Activated CD4-positive, alpha-beta memory T cell treated with anti-CD3 and anti-CD28 coated beads, Interleukin-2, amount 10 ng/mL, durations not matched to agents 7 days and 5 days (primary cell): ENCODE measurements around the gene VPREB3. TPM values are rescaled to one million over a fixed set of nuclear protein-coding genes. Genes with fewer than 3 reads are reported as not detected.
A peak's percentile ranks its signal among the peaks of the same experiment; 100 is the strongest.

Source experiments
- CTCF ChIA-PET: fragments of 350-600 bp; sonication (Branson Sonifier 250); formaldehyde crosslinking; loops from one replicate; lab custom pipeline; 2021; ENCODE audit warnings: antibody characterized with exemption, inconsistent platforms; lab: Charles Lee
- POLR2A ChIA-PET: fragments of 350-600 bp; sonication (Branson Sonifier 250); formaldehyde crosslinking; loops from one replicate; lab custom pipeline; 2021; ENCODE audit warnings: antibody characterized with exemption; lab: Charles Lee
- DNase-seq: peaks from one replicate; pipeline ENCODE4 v3.0.0-alpha.2; 2020
- H3K27ac Mint-ChIP-seq: one replicate; pipeline ENCODE4 v1.8.0; 2021; ENCODE audit warnings: mild to moderate bottlenecking, mixed read lengths
- H3K27me3 Mint-ChIP-seq: one replicate; pipeline ENCODE4 v1.8.0; 2021; ENCODE audit warnings: mixed read lengths
- H3K36me3 Mint-ChIP-seq: one replicate; pipeline ENCODE4 v1.8.0; 2021; ENCODE audit warnings: low read depth, mixed read lengths
- H3K4me1 Mint-ChIP-seq: one replicate; pipeline ENCODE4 v1.8.0; 2021; ENCODE audit warnings: mixed read lengths
- H3K4me3 Mint-ChIP-seq: one replicate; pipeline ENCODE4 v1.8.0; 2021; ENCODE audit warnings: mild to moderate bottlenecking, mixed read lengths
- H3K9me3 Mint-ChIP-seq: one replicate; pipeline ENCODE4 v1.8.0; 2021; ENCODE audit warnings: mixed read lengths
- total RNA-seq, 2 experiments: library from RNA; stranded (reverse); gene quantifications; one replicate each; pipeline ENCODE4 v1.2.3, GENCODE V29; 2021

The VPREB3 gene
- total RNA-seq, 2 experiments from 2014 or later, result not detected

DNA sequence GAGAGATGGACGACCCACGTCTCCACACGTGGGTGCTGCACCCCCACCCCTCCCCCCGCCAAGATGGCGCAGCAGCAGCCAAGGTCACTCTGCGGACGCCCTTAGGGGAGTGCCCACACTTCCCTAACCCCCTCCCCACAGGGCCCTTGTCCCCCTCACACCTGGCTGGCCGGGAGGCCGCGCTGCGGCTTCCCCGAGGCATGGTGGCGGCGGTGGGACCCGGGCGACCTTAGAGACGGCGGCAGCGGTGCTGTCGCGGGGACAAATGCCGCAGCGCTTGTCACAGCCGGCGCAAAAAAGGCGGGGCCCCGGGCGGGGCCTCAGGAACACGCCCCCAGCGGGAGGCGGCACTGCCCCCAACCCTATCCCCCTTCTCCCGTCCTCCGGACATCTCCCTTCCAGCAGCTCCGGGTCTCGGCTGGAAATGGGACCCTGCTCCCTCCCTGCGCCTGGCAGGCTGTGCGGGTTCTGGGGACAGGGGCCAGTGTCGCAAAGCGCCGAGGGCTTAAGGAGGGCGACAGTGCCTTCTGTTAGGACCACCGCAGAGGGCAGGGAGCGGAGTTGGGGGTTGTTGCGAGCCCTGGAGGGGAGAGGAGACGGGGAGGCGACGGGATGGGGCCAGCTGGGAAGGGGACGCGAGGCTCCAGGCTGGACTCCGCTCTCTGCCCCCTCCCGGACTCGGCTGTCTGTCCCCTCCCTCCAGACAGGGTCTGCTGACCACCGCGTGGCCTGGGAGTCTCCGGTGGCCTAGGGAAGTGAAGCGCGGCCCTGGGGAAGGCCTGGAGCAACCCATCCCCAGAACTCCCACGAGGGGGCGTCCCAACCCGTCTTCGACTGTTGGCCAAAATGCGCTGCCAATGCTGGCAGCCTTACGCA, 13.7 kb upstream of the VPREB3 start, which contains the start of gene CHCHD10:
CHCHD10 (minus strand) TSS at position 300 of the 876 bp plus-strand sequence; CDS start at position 202, 98 bp downstream.
- ChIA-PET CTCF (interaction anchor here (0.7 to 3.3 kb wide), 6 partner anchors 20 to 126 kb away, joined by 3 to 13 read pairs (median 4); partner anchors contain the start of genes MIF and SLC2A11), POLR2A (interaction anchor here (0.6 to 2.8 kb wide), 15 partner anchors 10 to 142 kb away, joined by 3 to 18 read pairs (median 4); partner anchors contain the start of genes MIF, SLC2A11 and ZNF70)
- Mint-ChIP-seq H3K27me3 (no peaks in the 10 kb centered on the region), H3K27ac (peak within 1 kb of the TSS; percentile 54), H3K36me3 (peaks cover 4% of the 10 kb centered on the region), H3K9me3 (no peaks in the 10 kb centered on the region), H3K4me3 (peak within 1 kb of the TSS; percentile 75), H3K4me1 (peaks cover 51% of the 10 kb centered on the region)
- peak; percentile 82 for DNase-seq

DNA sequence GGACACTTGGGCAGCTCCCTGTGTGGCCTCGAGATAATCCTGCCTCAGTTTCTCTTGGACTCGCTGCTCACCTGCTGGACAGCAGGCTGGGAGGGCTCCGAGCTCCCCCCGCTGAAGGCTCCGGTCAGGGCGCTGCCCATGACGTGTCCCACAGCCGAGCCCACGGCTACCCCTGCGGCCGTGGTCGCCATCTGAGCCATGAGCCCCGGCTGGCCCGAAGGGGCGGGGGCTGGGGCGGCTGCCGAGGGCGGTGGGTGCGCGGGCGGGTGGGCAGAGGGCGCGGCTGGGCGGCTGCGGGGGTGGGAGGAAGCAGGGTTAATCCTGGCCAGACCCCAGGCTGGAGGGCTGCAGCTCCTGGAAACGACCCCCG, 13.1 kb upstream of the VPREB3 start:
- H3K4me1 Mint-ChIP-seq, result peaks cover 55% of the 10 kb centered on the region
- no peaks in the 10 kb centered on the region for H3K27me3 Mint-ChIP-seq
- CTCF ChIA-PET, result interaction anchor here (0.8 to 3.3 kb wide), 3 partner anchors 49 to 84 kb away, joined by 3 to 13 read pairs (median 6); no protein-coding TSS in a partner anchor
- no peaks in the 10 kb centered on the region for H3K9me3 Mint-ChIP-seq
- peak overlapping the region; percentile 54 for H3K27ac Mint-ChIP-seq
- POLR2A ChIA-PET, result interaction anchor here (0.6 to 2.8 kb wide), 14 partner anchors 9 to 143 kb away, joined by 3 to 18 read pairs (median 4); partner anchors contain the start of genes MIF, SLC2A11 and ZNF70
- peaks cover 4% of the 10 kb centered on the region for H3K36me3 Mint-ChIP-seq
- DNase-seq, result no peak
- H3K4me3 Mint-ChIP-seq, result peak overlapping the region; percentile 75

DNA sequence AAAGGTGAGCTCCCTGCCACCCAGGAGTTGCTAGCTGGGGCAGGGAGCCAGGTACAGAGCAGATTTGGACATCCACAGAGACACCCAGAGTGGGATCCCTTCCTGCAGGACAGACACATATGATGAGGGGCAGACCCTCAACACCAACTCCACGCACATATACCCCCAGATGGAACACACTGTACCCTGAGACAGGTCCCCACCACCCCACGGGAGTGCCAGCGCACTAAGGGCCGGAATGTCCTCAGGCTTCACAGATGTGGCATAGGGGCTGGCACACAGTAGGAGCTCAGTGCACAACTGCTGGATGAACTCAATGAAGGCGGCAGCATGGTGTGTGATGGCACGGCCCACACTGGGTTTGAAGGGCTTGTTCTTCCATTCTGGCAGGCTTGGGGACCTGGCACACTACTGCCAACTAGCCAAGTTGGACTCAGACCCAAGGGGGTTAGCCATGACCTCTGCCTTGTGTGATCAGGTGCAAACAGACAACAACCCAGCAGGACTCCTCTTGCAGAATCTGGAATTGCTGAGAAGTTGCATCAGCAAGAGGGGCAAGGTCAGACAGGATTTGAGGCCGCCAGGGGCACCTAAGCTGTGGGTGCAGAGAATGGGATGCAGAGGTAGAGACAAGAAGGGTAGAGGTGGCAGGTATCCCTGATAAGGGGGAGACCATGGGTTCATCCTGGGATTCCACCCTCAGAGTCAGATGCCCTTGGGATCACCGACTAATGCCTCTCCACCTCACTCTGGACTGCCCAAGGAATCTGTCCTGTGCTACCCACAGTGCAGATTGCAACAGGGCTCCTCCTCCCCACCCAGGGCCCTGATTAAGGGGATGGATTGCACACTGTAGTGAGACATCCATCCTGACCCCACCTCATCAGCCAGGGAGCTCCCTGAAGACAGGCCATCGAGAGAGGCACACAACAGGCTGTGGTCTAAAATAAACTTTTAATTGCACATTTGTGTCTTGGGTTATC, 11.0 kb upstream of the VPREB3 start:
- Mint-ChIP-seq H3K36me3 (peaks cover 4% of the 10 kb centered on the region), H3K4me3 (peak overlapping the region; percentile 6), H3K9me3 (no peaks in the 10 kb centered on the region), H3K27me3 (peaks cover 1% of the 10 kb centered on the region), H3K4me1 (peaks cover 45% of the 10 kb centered on the region), H3K27ac (peak overlapping the region; percentile 14)
- CTCF ChIA-PET, result interaction anchor here (0.7 to 1.1 kb wide), 2 partner anchors 73 to 85 kb away, joined by 3 to 5 read pairs; no protein-coding TSS in a partner anchor
- POLR2A ChIA-PET, result interaction anchor here (1.1 to 2.7 kb wide), 2 partner anchors 10 to 80 kb away, joined by 4 to 11 read pairs; no protein-coding TSS in a partner anchor
- DNase-seq, result no peak

DNA sequence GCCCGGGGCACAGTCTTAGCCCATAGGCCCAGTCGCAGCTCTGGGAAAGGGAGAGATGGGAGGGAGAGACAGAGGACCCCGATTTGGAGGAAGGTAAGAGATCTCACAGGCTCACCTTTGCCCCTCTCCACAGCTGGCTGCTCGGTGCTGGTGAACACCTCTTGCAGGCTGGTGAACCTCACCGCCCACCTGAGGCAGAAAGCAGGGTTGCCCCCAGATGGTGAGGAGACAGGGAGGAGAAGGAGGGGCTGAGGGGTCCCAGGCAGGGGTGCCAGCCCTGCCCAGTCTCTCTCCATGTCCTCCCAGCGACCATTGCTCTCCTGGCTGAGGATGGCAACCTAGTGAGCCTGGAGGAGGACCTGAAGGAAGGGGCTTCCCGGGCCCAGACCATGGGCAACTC, 9.7 kb upstream of the VPREB3 start:
- H3K27me3 Mint-ChIP-seq, result peaks cover 1% of the 10 kb centered on the region
- no peak overlapping the region for H3K27ac Mint-ChIP-seq
- ChIA-PET CTCF (no interaction called here), POLR2A (interaction anchor here (0.9 kb wide), 1 partner anchor 13 kb away, joined by 3 read pairs; the partner anchor contains the start of gene ZNF70)
- H3K4me3 Mint-ChIP-seq, result peak overlapping the region; percentile 36
- H3K36me3 Mint-ChIP-seq, result peaks cover 4% of the 10 kb centered on the region
- DNase-seq, result no peak
- peaks cover 44% of the 10 kb centered on the region for H3K4me1 Mint-ChIP-seq
- no peaks in the 10 kb centered on the region for H3K9me3 Mint-ChIP-seq

DNA sequence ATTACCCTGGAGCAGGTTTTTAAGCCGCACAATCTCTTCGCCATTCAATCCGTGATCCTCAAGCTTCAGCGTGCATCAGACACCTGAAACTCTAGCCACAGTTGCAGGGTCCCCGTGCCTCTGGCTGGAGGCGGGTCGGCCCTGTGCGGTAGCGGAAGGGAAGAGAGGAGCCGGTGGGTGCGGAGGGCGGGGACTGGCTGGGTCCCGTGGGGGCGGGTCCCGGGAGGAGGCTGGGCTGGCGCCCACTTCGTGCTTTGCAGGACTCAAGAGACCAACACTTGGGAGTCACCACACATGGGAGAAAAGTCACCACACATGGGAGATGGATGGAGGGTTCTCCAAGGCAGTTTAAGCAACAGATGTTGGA, 9.3 kb upstream of the VPREB3 start:
- Mint-ChIP-seq H3K4me3 (peak overlapping the region; percentile 36), H3K27ac (peak overlapping the region; percentile 21)
- CTCF ChIA-PET, result no interaction called here

DNA sequence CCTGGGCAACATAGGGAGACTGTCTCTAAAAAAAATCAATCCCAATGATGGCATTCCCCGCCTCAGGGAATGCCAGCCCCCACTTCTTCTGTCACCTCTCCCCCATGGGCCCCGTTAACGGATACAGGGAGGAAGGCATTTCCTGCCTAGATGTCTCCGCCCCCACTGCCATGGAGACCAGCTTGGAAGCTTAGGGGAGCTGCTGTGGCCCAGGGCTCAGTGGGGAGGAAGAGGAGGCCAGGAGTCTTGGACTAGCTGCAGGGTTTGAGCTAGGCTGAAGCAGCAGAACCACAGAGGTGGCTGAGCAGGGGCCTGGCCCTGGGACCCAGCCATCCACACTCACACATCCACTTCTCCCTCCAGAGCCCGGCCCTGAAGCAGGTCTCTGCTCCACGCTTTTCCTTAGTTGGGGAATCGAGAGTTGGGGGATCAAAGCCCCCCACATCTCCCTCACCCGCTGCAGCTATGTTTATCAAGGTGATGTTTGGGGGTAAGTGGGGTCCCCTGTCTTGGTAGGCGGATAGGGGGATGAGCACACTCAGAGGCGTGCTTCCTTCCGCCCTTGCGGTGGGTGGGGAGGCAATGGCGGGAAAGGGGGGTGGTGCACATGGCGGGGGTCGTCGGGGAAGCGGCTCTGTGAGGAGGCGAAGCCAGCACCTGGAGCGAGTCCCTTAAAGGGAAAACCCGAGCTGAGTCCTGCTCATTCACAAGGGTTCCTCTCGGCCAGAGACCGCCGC, 8.8 kb upstream of the VPREB3 start, which contains the start of gene C22orf15:
C22orf15 (plus strand) TSS at position 149 of the 737 bp plus-strand sequence; CDS start at position 466, 317 bp downstream.
- peak within 1 kb of the TSS; percentile 21 for H3K27ac Mint-ChIP-seq
- H3K4me1 Mint-ChIP-seq, result peaks cover 43% of the 10 kb centered on the region
- peaks cover 4% of the 10 kb centered on the region for H3K36me3 Mint-ChIP-seq
- no peak for DNase-seq
- H3K9me3 Mint-ChIP-seq, result no peaks in the 10 kb centered on the region
- peaks cover 1% of the 10 kb centered on the region for H3K27me3 Mint-ChIP-seq
- peak within 1 kb of the TSS; percentile 36 for H3K4me3 Mint-ChIP-seq
- ChIA-PET POLR2A (interaction anchor here (0.9 kb wide), 1 partner anchor 12 kb away, joined by 3 read pairs; the partner anchor contains the start of gene ZNF70), CTCF (no interaction called here)

More for the DNA sequence above, 9.3 kb upstream of the VPREB3 start:
- Mint-ChIP-seq H3K27me3 (peaks cover 1% of the 10 kb centered on the region), H3K36me3 (peaks cover 4% of the 10 kb centered on the region), H3K4me1 (peaks cover 44% of the 10 kb centered on the region), H3K9me3 (no peaks in the 10 kb centered on the region)
- DNase-seq, result peak; percentile 43
- POLR2A ChIA-PET, result interaction anchor here (0.9 kb wide), 1 partner anchor 12 kb away, joined by 3 read pairs; the partner anchor contains the start of gene ZNF70

DNA sequence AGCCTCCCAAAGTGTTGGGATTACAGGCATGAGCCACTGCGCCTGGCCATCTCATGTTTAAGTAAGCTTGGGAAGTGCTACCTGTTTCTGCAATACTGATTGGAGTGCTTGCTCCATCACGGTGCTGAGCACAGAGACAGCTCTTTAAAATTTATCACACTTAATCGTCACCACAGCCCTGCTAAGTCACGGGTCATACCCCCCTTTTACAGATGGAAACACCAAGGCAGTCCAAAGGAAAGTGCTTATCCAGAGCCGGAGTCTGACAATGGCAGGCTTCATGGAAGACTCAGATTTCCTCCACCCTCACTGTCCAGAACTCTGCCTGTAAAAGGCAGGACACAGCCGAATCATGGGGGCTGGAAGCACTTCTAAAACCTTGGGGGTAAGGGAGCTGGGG, 5.8 kb upstream of the VPREB3 start:
- no peaks in the 10 kb centered on the region for H3K9me3 Mint-ChIP-seq

DNA sequence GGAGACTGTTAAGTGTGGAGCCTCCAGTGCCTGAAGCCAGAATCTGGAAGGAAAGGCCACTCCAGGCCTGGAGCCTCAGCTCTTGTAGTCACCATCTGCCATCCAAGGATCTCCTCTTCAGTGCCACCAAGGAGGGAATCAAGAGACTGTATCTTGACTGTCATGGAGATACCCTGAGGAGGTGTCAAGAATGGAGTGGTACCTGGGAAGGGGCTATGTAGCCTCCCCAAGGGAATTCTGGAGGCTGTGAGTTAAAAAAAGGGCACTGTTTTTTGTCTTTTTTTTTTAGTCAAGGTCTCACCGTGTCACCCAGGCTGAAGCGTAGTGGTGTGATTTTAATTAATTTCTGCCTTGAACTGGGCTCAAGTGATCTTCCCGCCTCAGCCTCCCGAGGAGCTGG, 5.3 kb upstream of the VPREB3 start:
- DNase-seq, result no peak
- H3K4me3 Mint-ChIP-seq, result no peak overlapping the region
- H3K27me3 Mint-ChIP-seq, result peaks cover 3% of the 10 kb centered on the region
- H3K27ac Mint-ChIP-seq, result no peak overlapping the region
- H3K4me1 Mint-ChIP-seq, result peaks cover 22% of the 10 kb centered on the region
- H3K36me3 Mint-ChIP-seq, result no peaks in the 10 kb centered on the region
- ChIA-PET CTCF (no interaction called here), POLR2A (no interaction called here)
- H3K9me3 Mint-ChIP-seq, result no peaks in the 10 kb centered on the region

More for the DNA sequence above, 5.8 kb upstream of the VPREB3 start:
- POLR2A ChIA-PET, result no interaction called here
- Mint-ChIP-seq H3K4me3 (no peak overlapping the region), H3K36me3 (peaks cover 4% of the 10 kb centered on the region), H3K27ac (no peak overlapping the region), H3K4me1 (peaks cover 27% of the 10 kb centered on the region), H3K27me3 (peaks cover 3% of the 10 kb centered on the region)
- CTCF ChIA-PET, result no interaction called here
- no peak for DNase-seq

DNA sequence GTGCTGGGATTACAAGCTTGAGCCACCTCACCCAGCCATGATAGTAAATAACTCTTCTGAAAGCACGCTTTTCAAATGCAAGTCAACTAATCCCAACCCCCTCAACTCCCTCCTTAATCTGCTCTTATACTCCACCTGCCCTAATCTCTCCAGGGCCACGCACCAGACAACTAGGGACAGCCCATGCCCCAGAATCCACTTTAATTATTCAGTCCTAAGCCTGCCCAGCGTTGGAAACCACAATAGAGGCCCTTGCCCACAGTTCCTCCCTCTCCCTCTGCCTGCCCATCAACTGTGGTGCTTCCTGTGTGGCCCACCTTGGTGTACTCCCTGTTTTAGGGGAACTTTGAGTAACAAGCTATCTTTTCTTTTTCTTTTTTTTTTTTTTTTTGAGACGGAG, 2.7 kb upstream of the VPREB3 start:
- no peaks in the 10 kb centered on the region for H3K9me3 Mint-ChIP-seq
- H3K4me3 Mint-ChIP-seq, result no peak overlapping the region
- H3K36me3 Mint-ChIP-seq, result no peaks in the 10 kb centered on the region
- H3K27me3 Mint-ChIP-seq, result peaks cover 3% of the 10 kb centered on the region
- peaks cover 5% of the 10 kb centered on the region for H3K4me1 Mint-ChIP-seq
- H3K27ac Mint-ChIP-seq, result no peak overlapping the region
- ChIA-PET CTCF (no interaction called here), POLR2A (no interaction called here)
- no peak for DNase-seq

DNA sequence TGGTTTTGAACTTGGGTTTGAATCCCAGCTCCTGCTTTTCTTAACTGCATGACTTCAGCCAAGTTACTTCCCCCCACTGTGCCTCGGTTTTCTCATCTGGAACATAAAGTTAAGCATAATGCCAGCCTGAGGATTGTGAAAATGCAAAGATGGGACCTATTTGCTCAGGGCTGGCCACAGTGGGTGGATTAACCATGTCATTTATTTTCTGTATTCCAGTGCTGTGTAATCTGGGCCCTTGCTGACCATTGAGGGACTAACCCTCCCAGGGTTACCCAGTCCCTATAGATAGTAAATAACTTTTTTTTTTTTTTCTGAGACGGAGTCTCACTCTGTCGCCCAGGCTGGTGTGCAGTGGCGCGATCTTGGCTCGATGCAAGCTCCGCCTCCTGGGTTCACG, 1.5 kb upstream of the VPREB3 start:
- DNase-seq, result no peak
- ChIA-PET POLR2A (interaction anchor here (0.6 to 1.1 kb wide), 2 partner anchors 11 to 62 kb away, joined by 3 to 4 read pairs; no protein-coding TSS in a partner anchor), CTCF (no interaction called here)
- Mint-ChIP-seq H3K27me3 (peaks cover 2% of the 10 kb centered on the region), H3K4me3 (no peak overlapping the region), H3K27ac (no peak overlapping the region), H3K36me3 (no peaks in the 10 kb centered on the region), H3K9me3 (no peaks in the 10 kb centered on the region), H3K4me1 (peaks cover 4% of the 10 kb centered on the region)

DNA sequence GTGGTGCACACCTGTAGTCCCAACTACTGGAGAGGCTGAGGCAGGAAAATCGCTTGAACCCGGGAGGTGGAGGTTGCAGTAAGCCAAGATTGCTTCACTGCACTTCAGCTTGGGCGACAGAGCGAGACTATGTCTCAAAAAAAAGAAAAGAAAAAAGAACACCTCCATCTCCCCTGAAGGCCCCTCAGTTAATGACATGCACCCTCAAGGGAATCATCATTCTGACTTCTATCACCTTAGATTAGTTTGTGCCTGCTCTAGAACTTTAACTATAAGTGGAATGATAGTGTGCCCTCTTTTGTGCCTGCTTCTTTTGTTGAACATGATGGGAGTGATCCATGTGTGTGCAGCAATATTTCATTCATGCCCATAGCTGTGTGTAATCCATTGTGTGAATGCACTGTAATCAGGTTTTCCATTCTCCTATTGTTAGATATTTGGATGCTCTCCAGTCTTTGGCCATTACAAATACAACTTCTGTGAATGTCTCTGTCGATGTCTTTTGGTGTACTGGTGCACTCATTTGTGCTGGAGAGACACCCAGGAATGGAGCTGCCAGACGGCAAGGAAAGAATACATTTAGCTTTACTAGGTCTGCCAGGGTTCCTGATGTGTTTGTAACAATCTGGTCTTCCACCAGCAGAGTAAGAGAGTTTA, 883 bp upstream of the VPREB3 start:
- no peak overlapping the region for H3K4me3 Mint-ChIP-seq
- H3K4me1 Mint-ChIP-seq, result peaks cover 9% of the 10 kb centered on the region
- ChIA-PET CTCF (no interaction called here), POLR2A (interaction anchor here (1.1 kb wide), 1 partner anchor 12 kb away, joined by 4 read pairs; no protein-coding TSS in a partner anchor)
- no peak for DNase-seq
- H3K36me3 Mint-ChIP-seq, result no peaks in the 10 kb centered on the region
- no peaks in the 10 kb centered on the region for H3K9me3 Mint-ChIP-seq
- no peak overlapping the region for H3K27ac Mint-ChIP-seq
- H3K27me3 Mint-ChIP-seq, result peaks cover 2% of the 10 kb centered on the region
